ENCODE results near the gene ABHD4. TPM values are rescaled to one million over a fixed set of nuclear protein-coding genes. Genes with fewer than 3 reads are reported as not detected.

ABHD4 gene
- total and polyA plus RNA-seq, 2 experiments from 2014 or later, result 39.1 to 40.0 TPM

- peaks cover 16% of the 10 kb centered on the region for H3K4me1 ChIP-seq (ENCODE audit: insufficient read depth)
- H3K4me1 Mint-ChIP-seq, result peaks cover 36% of the 10 kb centered on the region
- DNase-seq (ENCODE audit: low spot score) (no peak), ATAC-seq (no peak)
- peaks cover 14% of the 10 kb centered on the region for H3K27me3 Mint-ChIP-seq (ENCODE audit: insufficient read depth, low read depth, poor library complexity)
- no peak overlapping the region for H3K27ac ChIP-seq (ENCODE audit: low read depth)
- TF ChIP-seq ZNF114 (CRISPR knock-in tag; IDR thresholded peaks at IDR 0.05) (no peak), EZH2 (IDR thresholded peaks at IDR 0.05; ENCODE audit: low read depth, unreplicated experiment) (no peak), CREB1 (CRISPR knock-in tag; IDR thresholded peaks at IDR 0.05; ENCODE audit: low read depth) (no peak), JUNB (IDR thresholded peaks at IDR 0.05; ENCODE audit: unreplicated experiment) (no peak), NANOG (IDR thresholded peaks at IDR 0.05; ENCODE audit: borderline replicate concordance) (no peak), CTCF (conservative IDR thresholded peaks at IDR 0.05; ENCODE audit: low read depth in 2 of 2) (no peak), ZNF462 (CRISPR knock-in tag; IDR thresholded peaks at IDR 0.05) (no peak), REST (IDR thresholded peaks at IDR 0.05; ENCODE audit: unreplicated experiment) (no peak), ZNF331 (CRISPR knock-in tag; IDR thresholded peaks at IDR 0.05; ENCODE audit: low read depth) (no peak), POLR2AphosphoS5 (IDR thresholded peaks at IDR 0.05; ENCODE audit: low read depth) (no peak)
- no peaks in the 10 kb centered on the region; the same call in 1 of the 2 replicates for H3K36me3 ChIP-seq (ENCODE audit: insufficient read depth)
- no peak overlapping the region for H3K27ac Mint-ChIP-seq
- peaks cover 20% of the 10 kb centered on the region; the same call in 2 of the 3 replicates for H3K36me3 Mint-ChIP-seq (ENCODE audit: low read depth)
- H4K20me1 ChIP-seq (replicated peaks; ENCODE audit: insufficient read depth), result no peaks in the 10 kb centered on the region
- no peaks in the 10 kb centered on the region for H3K79me2 ChIP-seq (replicated peaks; ENCODE audit: insufficient read depth)
- H3K9me3 Mint-ChIP-seq, result peaks cover 33% of the 10 kb centered on the region
- no peak overlapping the region for H3K4me3 ChIP-seq
- no peak overlapping the region for H2AFZ ChIP-seq
- H3K4me3 Mint-ChIP-seq, result no peak overlapping the region
- no peak overlapping the region for H3K4me2 ChIP-seq
- H3K9me2 ChIP-seq (ENCODE audit: insufficient read depth), result no peaks in the 10 kb centered on the region
- no peaks in the 10 kb centered on the region for H3F3A ChIP-seq (replicated peaks; ENCODE audit: low read depth)
- no peaks in the 10 kb centered on the region for H3K27me3 ChIP-seq (ENCODE audit: insufficient read depth)
Measured at GRCh38 chr14:22629361-22629760, 31.3 kb downstream of the ABHD4 start.
